NK-92 (cell line): ENCODE measurements around the gene ADCYAP1R1.
"Not testable (repeated sequence)": the region's sequence is repeated elsewhere in the genome, so short reads cannot be mapped to it uniquely, and the experiment has no call there.

Experiments used
- DNase-seq: peaks from one replicate; lab custom pipeline; 2025; ENCODE audit not compliant: unreplicated experiment; lab: John Stamatoyannopoulos, UW

ADCYAP1R1 gene

DNA sequence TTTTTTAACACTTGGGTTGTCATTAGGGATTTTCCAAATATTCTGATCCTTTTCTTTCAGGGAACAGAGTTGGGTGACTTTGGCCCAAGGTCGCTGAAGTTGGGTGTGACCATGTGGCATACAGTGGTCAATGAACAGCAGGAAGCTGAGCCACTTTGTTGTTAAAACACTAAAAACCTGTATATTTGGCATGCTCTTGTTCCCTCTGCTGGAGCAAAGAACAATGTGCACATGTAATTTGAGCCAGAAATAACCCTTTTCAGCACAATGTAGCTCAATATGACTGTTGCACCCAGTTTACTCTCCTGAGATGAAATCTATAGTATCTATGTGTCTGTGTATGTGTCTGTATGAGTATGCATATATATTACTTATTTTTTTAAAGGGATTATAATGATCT is 74.9 kb downstream of the ADCYAP1R1 start:
- DNase-seq = no peak

DNA sequence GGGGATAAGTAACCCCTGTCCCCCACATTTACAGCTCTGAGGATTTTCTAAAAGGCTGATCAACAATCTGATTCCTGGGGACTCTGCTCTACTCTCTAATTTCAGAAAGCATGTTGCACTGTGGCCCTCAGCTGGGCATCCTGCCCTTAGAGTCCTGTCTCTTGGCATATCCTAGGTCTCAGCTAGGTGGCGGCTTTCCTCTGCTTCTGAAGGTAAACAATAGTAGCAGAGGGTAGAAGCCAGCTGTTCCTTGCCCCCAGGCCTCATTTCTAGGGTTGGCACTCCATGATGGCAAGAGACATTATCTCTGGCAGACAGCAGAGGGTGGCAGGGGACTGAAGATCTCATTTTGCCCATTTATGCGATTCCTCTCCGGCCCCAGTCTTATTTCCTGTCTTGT is 77.0 kb downstream of the ADCYAP1R1 start:
- DNase-seq = no peak

DNA sequence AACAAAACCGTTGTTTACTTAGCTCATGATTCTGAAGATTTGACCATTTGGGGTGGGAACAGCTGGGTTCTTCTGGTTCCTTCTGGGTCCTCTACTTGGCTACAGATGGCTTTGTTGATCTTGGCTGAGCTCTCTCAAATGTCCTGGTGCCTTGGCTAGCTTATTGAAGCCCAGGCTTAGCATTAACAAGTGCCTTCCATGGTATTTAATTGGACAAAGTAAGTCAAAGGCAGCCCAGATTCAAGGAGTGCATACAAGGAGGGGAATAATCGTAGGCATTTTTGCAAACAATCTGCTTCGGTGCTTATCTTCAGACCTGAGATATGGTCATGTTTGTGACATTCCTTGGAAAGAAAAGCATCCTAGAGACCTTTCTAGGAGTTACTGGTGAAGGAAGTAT is 81.4 kb downstream of the ADCYAP1R1 start:
- no peak for DNase-seq

DNA sequence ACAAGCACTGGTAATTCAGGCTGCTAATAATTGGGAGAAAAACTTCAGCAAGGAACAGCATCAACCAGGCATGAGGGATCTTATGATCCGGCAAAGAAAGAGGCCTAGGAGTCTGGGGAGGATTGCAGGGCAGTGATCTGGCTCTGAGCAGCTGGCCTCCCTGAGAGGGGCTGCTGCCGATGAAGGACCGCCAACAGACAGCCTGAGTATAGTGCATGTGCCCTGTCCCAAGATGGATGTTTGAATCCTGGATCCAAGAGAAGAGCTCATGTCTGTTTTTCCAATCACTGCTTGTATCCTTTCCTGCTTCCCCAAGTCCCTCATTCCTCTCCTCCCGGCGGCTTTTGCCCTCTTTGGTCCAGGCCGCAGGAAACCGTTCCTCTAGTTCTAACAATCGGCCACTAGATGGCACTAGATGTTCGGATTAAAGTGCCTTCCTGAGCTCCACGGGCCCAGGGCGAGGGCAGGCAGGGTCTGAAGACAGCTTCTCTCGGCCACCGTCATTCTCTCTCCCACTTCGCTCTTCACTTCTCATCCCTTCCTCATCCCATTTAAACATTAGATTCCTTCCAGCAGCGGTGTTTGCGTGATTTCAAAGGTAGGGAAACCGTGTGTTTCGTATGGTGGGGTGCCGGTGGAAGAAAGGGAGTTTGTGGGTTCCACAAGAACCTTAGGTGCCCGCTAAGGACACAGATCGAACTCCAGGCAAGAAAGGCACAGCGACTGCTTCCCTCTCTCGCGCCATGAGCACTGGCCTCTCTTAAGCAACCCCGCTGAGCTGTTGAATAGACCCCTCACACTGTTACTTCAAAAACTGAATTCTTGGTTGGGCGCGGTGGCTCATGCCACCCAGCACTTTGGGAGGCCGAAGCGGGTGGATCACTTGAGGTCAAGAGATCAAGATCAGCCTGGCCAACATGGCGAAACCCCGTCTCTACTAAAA is 82.4 kb downstream of the ADCYAP1R1 start:
- DNase-seq = no peak

GRCh38 chr7:31137234-31137633 is 85.1 kb downstream of the ADCYAP1R1 start:
- DNase-seq = no peak

GRCh38 chr7:31145339-31145738 is 93.2 kb downstream of the ADCYAP1R1 start:
- no peak for DNase-seq

DNA sequence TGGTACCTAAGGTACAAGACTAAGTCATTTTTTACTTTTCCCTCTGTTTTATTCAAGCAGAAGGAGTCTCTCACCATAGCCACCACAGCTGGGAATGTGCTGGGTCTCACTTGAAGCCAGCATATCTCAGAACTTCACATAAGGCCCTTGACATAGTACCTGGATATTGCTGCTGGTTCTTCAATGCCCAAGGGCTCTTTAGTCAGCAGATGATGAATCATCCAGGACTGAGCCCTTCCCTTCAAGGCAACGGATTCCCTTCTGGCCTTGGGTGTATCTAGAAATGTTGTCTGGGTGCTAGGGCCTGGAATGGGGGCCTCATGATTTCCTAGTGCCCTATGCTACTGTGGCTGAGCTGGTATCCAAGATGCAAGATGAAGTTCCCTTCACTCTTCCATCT is 93.9 kb downstream of the ADCYAP1R1 start:
- no peak for DNase-seq

GRCh38 chr7:31146538-31146937 is 94.4 kb downstream of the ADCYAP1R1 start:
- DNase-seq = no peak

GRCh38 chr7:31151849-31152248 is 99.7 kb downstream of the ADCYAP1R1 start:
- no peak for DNase-seq

DNA sequence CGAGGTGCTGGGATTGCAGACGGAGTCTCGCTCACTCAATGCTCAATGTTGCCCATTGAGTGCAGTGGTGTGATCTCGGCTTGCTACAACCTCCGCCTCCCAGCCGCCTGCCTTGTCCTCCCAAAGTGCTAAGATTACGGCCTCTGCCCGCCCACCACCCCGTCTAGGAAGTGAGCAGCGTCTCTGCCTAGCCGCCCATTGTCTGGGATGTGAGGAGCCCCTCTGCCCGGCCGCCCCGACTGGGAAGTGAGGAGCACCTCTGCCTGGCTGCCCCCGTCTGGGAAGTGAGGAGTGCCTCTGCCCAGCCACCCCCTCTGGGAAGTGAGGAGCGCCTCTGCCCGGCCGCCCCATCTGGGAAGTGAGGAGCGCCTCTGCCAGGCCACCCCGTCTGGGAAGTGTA is 101.2 kb downstream of the ADCYAP1R1 start:
- DNase-seq = not testable (repeated sequence)

DNA sequence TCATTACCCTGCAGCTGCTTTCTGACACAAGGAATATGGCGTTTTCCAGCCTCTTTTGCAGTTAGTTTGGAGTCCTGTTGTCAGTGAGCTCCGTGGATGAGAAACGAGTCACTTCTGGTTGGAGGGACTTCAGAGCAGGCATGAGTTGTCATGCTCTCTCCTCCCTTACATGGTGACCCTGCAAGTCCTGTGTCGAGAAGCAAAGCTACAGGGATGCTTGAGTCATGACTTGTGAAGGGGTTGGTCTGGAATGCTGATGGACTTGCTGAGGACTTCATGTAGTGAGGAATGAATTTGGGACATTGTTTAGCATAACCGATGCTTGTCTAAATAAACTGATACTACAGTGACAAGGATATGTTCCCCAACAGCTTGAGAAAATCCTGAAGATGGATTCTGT is 108.8 kb downstream of the ADCYAP1R1 start:
- no peak for DNase-seq
